ENCODE data around the gene PTGS2.
"Not testable (repeated sequence)": the region's sequence is repeated elsewhere in the genome, so short reads cannot be mapped to it uniquely, and the experiment has no call there.

The PTGS2 gene

DNA sequence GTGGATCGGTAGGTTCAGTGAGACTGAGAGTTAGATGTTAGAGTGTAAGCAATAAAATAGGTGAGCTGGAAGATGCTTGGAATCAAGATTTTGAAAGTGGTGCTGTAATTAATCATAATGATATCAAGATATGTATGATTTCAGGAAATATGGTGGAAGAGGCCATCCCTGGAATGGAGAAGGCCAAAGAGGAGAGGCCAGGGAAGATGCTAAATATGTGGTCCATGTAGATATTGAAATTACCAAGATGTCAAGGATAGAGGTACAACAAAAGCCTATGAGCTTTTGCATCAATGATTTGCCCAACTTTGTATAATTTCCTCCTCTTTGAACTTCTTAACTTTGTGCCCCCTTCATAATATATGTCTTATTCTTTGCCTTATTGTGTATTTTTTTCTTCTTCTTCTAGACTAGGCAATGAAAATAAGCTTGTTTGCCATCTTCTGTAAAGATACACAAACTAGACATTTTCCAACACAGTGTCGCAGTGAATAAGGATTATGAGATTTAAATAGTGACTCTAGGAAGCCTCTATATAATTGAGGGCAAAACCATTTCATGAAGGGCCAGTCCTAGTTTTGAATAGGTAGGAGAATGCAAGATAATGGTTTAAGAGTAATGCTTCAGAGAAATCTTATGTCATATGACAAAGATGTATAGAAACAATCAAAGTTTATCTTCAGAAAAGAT lies 8.9 kb downstream of the PTGS2 start:
- no peaks in the 10 kb centered on the region for H3K36me3 ChIP-seq (ENCODE audit: control insufficient read depth, insufficient read depth, low read length)
- H3K4me1 ChIP-seq (ENCODE audit: control insufficient read depth, insufficient read depth, low read length, poor library complexity, severe bottlenecking), result no peaks in the 10 kb centered on the region
- H3K4me3 ChIP-seq (ENCODE audit: insufficient read depth, low read depth, low read length, poor library complexity, severe bottlenecking), result no peak overlapping the region
- H3K27me3 ChIP-seq (replicated peaks; ENCODE audit: control insufficient read depth, insufficient read depth, low read length, poor library complexity, severe bottlenecking), result no peaks in the 10 kb centered on the region
- no peak overlapping the region for H3K27ac ChIP-seq (ENCODE audit: insufficient read depth, low read length, poor library complexity, severe bottlenecking)
- no peak for DNase-seq
- H3K9me3 ChIP-seq (ENCODE audit: control insufficient read depth, low read length), result no peaks in the 10 kb centered on the region

DNA sequence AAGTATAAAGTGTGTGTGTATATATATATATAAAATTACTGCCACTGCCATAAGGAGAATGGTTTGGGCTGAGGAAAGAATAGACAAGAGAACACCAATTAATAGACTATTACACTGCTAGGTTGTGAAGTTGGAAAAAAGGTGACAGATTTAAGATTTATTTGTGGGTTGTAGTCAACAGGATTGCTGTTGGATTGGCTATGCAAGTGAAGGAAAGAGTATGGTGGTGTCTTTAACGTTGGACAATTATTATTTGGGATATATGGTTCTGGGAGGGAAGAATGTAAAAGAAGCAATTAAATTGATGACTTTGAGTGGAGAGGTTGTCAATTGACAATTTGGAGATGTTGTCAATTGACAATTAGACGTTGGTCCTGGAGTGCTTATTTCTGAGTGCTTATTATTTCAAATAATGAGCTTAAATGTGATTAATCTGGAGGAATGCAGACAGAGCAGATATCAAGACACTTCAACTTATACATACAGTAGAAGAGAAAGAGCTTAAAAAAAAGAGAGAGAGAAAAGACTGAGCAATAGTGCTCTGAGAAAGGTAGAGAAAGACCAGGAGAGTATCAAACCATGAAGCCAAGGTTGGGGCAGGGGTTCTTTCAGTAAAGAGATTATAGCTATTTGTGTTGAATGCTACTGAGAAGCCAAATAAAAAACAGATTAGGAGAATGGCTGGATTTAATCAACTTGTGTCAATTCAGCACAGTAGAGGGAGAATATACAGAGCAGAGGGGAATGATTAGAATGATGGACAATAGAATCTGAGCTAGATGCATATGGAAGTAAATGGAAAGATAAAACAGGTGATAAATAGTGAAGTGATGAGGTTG lies 9.7 kb downstream of the PTGS2 start:
- no peak for DNase-seq

DNA sequence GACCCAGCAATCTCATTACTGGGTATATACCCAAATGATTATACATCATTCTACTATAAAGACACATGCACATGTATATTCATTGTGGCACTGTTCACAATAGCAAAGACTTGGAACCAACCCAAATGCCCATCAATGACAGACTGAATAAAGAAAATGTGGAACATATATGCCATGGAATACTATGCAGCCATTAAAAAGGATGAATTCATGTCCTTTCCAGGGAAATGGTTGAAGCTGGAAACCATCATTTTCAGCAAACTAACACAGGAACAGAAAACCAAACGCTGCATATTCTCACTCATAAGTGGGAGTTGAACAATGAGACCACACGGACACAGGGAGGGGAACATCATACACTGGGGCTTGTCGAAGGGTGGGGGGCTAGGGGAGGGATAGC lies 10.4 kb downstream of the PTGS2 start:
- not testable (repeated sequence) for H3K27ac ChIP-seq (ENCODE audit: insufficient read depth, low read length, poor library complexity, severe bottlenecking); H3K9me3 ChIP-seq (ENCODE audit: control insufficient read depth, low read length); DNase-seq; H3K4me3 ChIP-seq (ENCODE audit: insufficient read depth, low read depth, low read length, poor library complexity, severe bottlenecking); H3K4me1 ChIP-seq (ENCODE audit: control insufficient read depth, insufficient read depth, low read length, poor library complexity, severe bottlenecking); H3K36me3 ChIP-seq (ENCODE audit: control insufficient read depth, insufficient read depth, low read length); H3K27me3 ChIP-seq (replicated peaks; ENCODE audit: control insufficient read depth, insufficient read depth, low read length, poor library complexity, severe bottlenecking)

More for the DNA sequence above, 9.7 kb downstream of the PTGS2 start:
- Histone ChIP-seq H3K27ac (ENCODE audit: insufficient read depth, low read length, poor library complexity, severe bottlenecking) (no peak overlapping the region), H3K4me1 (ENCODE audit: control insufficient read depth, insufficient read depth, low read length, poor library complexity, severe bottlenecking) (no peaks in the 10 kb centered on the region), H3K27me3 (replicated peaks; ENCODE audit: control insufficient read depth, insufficient read depth, low read length, poor library complexity, severe bottlenecking) (no peaks in the 10 kb centered on the region), H3K36me3 (ENCODE audit: control insufficient read depth, insufficient read depth, low read length) (no peaks in the 10 kb centered on the region), H3K9me3 (ENCODE audit: control insufficient read depth, low read length) (no peaks in the 10 kb centered on the region), H3K4me3 (ENCODE audit: insufficient read depth, low read depth, low read length, poor library complexity, severe bottlenecking) (no peak overlapping the region)

DNA sequence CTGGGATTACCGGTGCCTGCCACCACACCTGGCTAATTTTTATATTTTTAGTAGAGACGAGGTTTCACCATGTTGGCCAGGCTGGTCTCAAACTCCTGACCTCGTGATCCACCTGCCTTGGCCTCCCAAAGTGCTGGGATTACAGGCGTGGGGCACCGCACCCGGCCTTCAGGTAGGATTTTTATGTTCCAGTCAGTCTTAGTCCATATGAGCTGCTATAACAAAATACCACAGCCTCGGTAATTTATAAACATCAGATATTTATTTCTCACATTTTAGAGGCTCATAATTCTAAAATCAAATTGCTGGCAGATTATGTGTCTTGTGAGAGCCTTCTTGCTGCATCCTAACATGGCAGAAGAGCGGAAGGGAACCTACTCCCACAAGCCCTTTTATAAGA lies 16.0 kb downstream of the PTGS2 start:
- not testable (repeated sequence) for H3K4me1 ChIP-seq (ENCODE audit: control insufficient read depth, insufficient read depth, low read length, poor library complexity, severe bottlenecking); DNase-seq; H3K36me3 ChIP-seq (ENCODE audit: control insufficient read depth, insufficient read depth, low read length); H3K9me3 ChIP-seq (ENCODE audit: control insufficient read depth, low read length); H3K4me3 ChIP-seq (ENCODE audit: insufficient read depth, low read depth, low read length, poor library complexity, severe bottlenecking); H3K27me3 ChIP-seq (replicated peaks; ENCODE audit: control insufficient read depth, insufficient read depth, low read length, poor library complexity, severe bottlenecking); H3K27ac ChIP-seq (ENCODE audit: insufficient read depth, low read length, poor library complexity, severe bottlenecking)

DNA sequence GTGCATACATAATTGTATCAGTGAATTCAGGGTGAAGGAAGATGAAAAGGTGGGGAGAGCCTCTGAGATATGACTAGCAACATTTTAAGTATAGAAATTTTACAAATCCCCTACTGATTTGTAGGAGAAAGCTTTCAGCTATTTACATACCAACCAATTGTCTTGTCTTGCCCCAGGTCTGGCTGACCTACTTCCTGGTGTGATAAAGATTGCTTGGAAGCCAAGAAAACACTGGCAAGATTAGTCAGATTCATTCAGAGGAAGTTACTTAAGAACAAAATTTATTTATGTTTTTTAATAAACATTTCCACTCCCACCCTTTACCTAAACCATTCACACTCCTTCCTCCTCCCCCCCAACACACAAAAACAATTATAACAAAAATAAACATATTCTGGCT lies 17.5 kb downstream of the PTGS2 start:
- Histone ChIP-seq H3K4me1 (ENCODE audit: control insufficient read depth, insufficient read depth, low read length, poor library complexity, severe bottlenecking) (no peaks in the 10 kb centered on the region), H3K27me3 (replicated peaks; ENCODE audit: control insufficient read depth, insufficient read depth, low read length, poor library complexity, severe bottlenecking) (no peaks in the 10 kb centered on the region), H3K4me3 (ENCODE audit: insufficient read depth, low read depth, low read length, poor library complexity, severe bottlenecking) (no peak overlapping the region), H3K9me3 (ENCODE audit: control insufficient read depth, low read length) (no peaks in the 10 kb centered on the region), H3K27ac (ENCODE audit: insufficient read depth, low read length, poor library complexity, severe bottlenecking) (no peak overlapping the region), H3K36me3 (ENCODE audit: control insufficient read depth, insufficient read depth, low read length) (no peaks in the 10 kb centered on the region)
- no peak for DNase-seq

DNA sequence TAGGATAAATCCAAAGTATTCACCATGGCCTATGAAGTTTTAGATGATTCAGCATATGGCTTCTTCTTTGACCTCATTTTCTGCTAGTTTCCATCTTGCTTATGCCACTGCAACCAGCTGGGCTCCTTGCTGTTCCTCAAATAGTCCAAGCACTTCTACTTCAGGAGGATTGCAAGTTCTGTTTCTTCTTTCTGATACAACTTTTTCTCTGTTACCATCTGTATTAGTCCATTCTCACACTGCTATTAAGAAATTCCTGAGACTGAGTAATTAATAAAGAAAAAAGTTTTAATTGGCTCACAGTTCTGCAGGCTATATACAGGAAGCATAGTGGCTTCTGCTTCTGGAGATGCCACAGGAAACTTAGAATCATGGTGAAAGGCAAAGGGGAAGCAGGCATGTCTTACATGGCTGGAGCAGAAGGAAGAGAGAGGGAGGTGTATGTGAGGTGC lies 20.3 kb downstream of the PTGS2 start:
- H3K36me3 ChIP-seq (ENCODE audit: control insufficient read depth, insufficient read depth, low read length), result no peaks in the 10 kb centered on the region
- DNase-seq, result no peak
- H3K4me3 ChIP-seq (ENCODE audit: insufficient read depth, low read depth, low read length, poor library complexity, severe bottlenecking), result no peak overlapping the region
- H3K4me1 ChIP-seq (ENCODE audit: control insufficient read depth, insufficient read depth, low read length, poor library complexity, severe bottlenecking), result no peaks in the 10 kb centered on the region
- no peaks in the 10 kb centered on the region for H3K9me3 ChIP-seq (ENCODE audit: control insufficient read depth, low read length)
- H3K27ac ChIP-seq (ENCODE audit: insufficient read depth, low read length, poor library complexity, severe bottlenecking), result no peak overlapping the region
- no peaks in the 10 kb centered on the region for H3K27me3 ChIP-seq (replicated peaks; ENCODE audit: control insufficient read depth, insufficient read depth, low read length, poor library complexity, severe bottlenecking)

DNA sequence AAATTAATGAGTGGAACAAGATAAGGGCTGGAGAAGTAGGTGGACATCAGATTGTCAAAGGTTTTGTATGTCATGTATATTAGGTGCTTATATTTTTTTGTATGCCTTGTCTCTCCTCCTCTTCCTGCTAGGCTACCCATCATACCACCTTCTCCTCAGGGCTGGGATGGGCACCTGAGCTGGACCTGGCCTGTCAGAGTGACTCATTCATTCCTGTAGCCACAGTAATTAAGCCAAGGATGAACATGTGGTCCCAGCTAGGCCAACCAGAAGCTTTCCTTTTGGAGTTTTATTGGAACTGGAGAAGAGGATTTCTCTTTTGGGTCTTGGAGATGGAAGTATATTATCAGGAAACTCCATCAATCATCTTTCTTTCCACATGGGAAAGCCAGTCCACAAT lies 21.2 kb downstream of the PTGS2 start:
- no peak for DNase-seq
- Histone ChIP-seq H3K27ac (ENCODE audit: insufficient read depth, low read length, poor library complexity, severe bottlenecking) (no peak overlapping the region), H3K36me3 (ENCODE audit: control insufficient read depth, insufficient read depth, low read length) (no peaks in the 10 kb centered on the region), H3K4me3 (ENCODE audit: insufficient read depth, low read depth, low read length, poor library complexity, severe bottlenecking) (no peak overlapping the region), H3K9me3 (ENCODE audit: control insufficient read depth, low read length) (no peaks in the 10 kb centered on the region), H3K27me3 (replicated peaks; ENCODE audit: control insufficient read depth, insufficient read depth, low read length, poor library complexity, severe bottlenecking) (no peaks in the 10 kb centered on the region), H3K4me1 (ENCODE audit: control insufficient read depth, insufficient read depth, low read length, poor library complexity, severe bottlenecking) (no peaks in the 10 kb centered on the region)

DNA sequence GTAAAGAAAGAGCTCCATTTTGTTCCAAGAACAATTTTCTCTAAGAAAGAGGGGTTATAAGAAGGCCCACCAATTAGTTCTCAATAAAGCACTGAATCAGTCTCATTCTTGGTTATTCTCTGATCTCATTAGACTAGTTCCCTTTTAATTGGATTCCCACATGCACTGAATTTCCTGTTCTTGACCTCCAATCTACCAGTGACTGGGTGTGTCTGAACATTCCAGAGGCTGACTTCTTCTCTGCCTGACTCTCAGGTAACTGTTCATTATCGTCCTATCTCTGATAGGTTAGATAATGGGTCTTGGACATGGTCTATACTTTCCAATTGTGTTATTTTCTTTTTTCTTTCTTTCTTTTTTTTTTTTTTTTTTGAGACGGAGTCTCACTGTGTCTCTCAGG lies 22.7 kb downstream of the PTGS2 start:
- Histone ChIP-seq H3K27ac (ENCODE audit: insufficient read depth, low read length, poor library complexity, severe bottlenecking) (no peak overlapping the region), H3K9me3 (ENCODE audit: control insufficient read depth, low read length) (no peaks in the 10 kb centered on the region), H3K4me1 (ENCODE audit: control insufficient read depth, insufficient read depth, low read length, poor library complexity, severe bottlenecking) (no peaks in the 10 kb centered on the region), H3K27me3 (replicated peaks; ENCODE audit: control insufficient read depth, insufficient read depth, low read length, poor library complexity, severe bottlenecking) (no peaks in the 10 kb centered on the region), H3K36me3 (ENCODE audit: control insufficient read depth, insufficient read depth, low read length) (no peaks in the 10 kb centered on the region), H3K4me3 (ENCODE audit: insufficient read depth, low read depth, low read length, poor library complexity, severe bottlenecking) (no peak overlapping the region)
- no peak for DNase-seq

DNA sequence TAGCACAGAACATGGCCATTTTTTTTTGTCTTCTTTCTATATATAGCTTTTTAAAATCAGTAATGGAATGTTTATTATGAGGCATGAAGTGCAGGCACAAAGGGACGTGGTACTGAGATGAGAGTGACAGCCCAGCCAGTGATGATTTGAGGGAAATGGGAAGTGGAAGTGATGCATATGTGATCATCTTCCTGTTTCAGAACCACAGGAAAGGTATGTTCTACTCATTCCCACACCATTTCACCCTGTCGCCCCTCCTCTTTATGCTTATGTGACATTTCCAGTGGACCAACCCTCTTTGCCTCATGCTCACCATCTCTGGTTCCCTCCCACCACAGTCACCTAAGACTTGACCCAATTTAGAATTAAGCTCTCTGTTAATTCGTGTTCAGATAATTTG lies 24.3 kb downstream of the PTGS2 start:
- H3K4me3 ChIP-seq (ENCODE audit: insufficient read depth, low read depth, low read length, poor library complexity, severe bottlenecking), result no peak overlapping the region
- H3K4me1 ChIP-seq (ENCODE audit: control insufficient read depth, insufficient read depth, low read length, poor library complexity, severe bottlenecking), result no peaks in the 10 kb centered on the region
- H3K27me3 ChIP-seq (replicated peaks; ENCODE audit: control insufficient read depth, insufficient read depth, low read length, poor library complexity, severe bottlenecking), result no peaks in the 10 kb centered on the region
- DNase-seq, result no peak
- H3K9me3 ChIP-seq (ENCODE audit: control insufficient read depth, low read length), result no peaks in the 10 kb centered on the region
- no peaks in the 10 kb centered on the region for H3K36me3 ChIP-seq (ENCODE audit: control insufficient read depth, insufficient read depth, low read length)
- H3K27ac ChIP-seq (ENCODE audit: insufficient read depth, low read length, poor library complexity, severe bottlenecking), result no peak overlapping the region

DNA sequence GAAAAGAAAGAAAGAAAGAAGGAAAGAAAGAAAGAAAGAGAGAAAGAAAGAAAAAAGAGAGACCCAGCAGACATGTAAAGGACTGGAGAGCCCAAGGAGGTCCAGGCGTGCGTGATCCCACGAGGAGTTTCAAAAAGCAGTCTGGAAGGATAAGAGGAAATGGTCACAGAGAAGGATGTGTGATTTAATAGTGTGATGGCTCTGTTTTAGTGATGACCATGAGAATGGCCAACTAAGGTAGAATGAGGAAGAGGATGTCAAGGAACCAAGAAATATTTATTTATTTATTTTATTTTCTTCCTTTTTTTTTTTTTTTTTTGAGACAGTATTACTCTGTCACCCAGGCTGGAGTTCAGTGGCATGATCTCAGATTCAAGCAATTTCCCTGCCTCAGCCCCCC lies 25.5 kb downstream of the PTGS2 start:
- Histone ChIP-seq H3K36me3 (ENCODE audit: control insufficient read depth, insufficient read depth, low read length) (no peaks in the 10 kb centered on the region), H3K27me3 (replicated peaks; ENCODE audit: control insufficient read depth, insufficient read depth, low read length, poor library complexity, severe bottlenecking) (no peaks in the 10 kb centered on the region), H3K27ac (ENCODE audit: insufficient read depth, low read length, poor library complexity, severe bottlenecking) (no peak overlapping the region), H3K9me3 (ENCODE audit: control insufficient read depth, low read length) (no peaks in the 10 kb centered on the region), H3K4me3 (ENCODE audit: insufficient read depth, low read depth, low read length, poor library complexity, severe bottlenecking) (no peak overlapping the region), H3K4me1 (ENCODE audit: control insufficient read depth, insufficient read depth, low read length, poor library complexity, severe bottlenecking) (no peaks in the 10 kb centered on the region)
- no peak for DNase-seq

Measured in effector memory CD4-positive, alpha-beta T cell (primary cell).